Measurements from ENCODE around the gene CPB2. TPM values are rescaled to one million over a fixed set of nuclear protein-coding genes. Genes with fewer than 3 reads are reported as not detected.

CPB2 gene
- total RNA-seq, 2 donors from 2014 or later = not detected

- ATAC-seq = no peak
- intact Hi-C loops (cut with DNase I, micrococcal nuclease) = no loop called here
- no peak for DNase-seq
These were observed 25.3 kb upstream of the CPB2 start for GRCh38 chr13:46129955-46130618.

- intact Hi-C loops (cut with DNase I, micrococcal nuclease) = no loop called here
- DNase-seq = no peak
- ATAC-seq = no peak
These were observed 24.3 kb upstream of the CPB2 start for GRCh38 chr13:46129124-46129523.

GRCh38 chr13:46127358-46128023, 22.7 kb upstream of the CPB2 start:
- intact Hi-C loops (cut with DNase I, micrococcal nuclease) = no loop called here
- no peak for ATAC-seq
- DNase-seq = no peak

DNA sequence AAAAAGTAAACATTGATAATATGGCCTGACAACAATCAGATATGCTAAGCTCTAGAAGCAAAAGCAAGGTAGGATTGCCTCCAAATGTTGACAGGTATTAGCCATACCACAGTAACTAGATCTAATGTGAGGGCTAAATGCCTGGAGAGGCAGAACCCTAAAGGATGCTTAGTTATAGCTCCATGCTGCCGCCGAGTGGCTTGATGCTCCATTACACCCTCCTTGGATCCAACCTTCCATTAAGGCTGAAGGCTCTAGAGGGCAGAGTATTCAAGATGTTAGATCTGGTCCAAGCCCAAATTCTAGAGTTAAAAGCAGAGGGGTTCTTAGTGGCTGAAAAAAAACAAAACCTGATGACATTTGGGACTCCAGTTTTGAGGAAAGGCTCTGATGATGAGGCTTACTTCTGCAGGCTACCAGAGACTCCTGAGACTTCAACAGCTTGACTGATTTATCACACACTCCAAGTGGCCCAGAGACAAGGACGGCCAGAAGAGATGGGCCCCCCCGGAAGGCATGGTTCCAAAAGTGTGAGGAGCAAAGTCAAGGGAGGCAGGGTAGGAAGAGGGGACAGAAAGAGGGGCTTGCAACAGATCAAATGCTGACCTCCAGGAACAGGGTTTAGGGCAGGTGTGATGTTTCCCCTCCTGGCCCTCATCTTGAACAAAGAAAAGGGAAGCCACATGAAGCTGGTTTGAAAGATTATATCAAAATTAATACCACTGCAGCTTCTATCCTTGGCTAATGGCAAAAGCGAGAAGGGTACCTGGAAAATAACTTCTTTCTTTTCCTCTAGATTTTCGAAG, 21.9 kb upstream of the CPB2 start:
- DNase-seq (peak in 1 of 2 donors; percentile 70), ATAC-seq (peak; percentile 77)
- intact Hi-C loops (cut with DNase I, micrococcal nuclease) = no loop called here

- ATAC-seq (no peak), DNase-seq (no peak)
- intact Hi-C loops (cut with DNase I, micrococcal nuclease) = no loop called here
These were observed 21.2 kb upstream of the CPB2 start for GRCh38 chr13:46126056-46126455.

DNA sequence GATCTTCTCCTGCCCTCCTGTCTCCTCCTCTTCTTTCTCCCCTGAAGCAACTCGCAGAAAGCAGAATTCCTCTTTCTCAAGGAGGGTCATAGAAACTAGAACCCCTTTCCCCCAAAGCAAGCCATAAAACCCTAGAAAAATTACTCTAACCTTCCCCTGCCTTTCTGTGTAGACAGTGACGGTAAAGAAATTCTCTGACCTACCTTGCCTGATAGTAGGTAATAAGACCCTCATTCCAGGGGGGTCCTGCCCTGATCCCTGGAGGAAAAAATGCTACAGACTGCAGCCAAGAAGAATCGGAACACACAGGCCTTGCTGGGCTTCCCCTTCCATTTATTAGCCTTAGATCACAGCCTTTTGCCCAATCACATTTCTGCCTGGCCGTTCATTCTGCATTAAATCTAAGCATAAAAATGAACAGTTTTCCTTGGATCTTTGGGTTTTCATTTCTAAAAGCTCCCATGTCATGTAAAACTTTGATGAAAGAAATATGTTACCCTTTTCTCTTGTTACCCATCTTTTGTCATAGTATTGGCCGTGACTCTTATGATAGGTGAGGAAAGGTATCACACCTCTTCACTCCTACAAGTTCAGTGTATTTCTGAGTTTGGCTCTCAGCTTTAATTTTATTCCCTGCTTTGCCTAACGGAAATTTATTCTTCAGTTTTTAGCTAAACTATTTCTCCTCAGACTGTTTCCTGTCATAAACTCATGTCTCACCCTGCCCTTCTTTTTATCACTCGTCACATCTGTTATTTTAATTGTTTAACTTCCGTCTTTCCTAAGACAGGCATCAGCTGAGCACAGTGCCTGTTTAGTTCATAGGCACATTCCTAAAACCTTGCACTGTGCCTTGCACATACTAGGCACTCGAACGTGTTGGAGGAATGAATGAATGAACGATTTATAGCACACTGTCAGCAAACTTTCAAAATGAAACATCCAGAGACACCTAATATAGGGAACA, 20.4 kb upstream of the CPB2 start:
- DNase-seq (no peak), ATAC-seq (peak; percentile 54)
- intact Hi-C loops (cut with DNase I, micrococcal nuclease) = no loop called here

DNA sequence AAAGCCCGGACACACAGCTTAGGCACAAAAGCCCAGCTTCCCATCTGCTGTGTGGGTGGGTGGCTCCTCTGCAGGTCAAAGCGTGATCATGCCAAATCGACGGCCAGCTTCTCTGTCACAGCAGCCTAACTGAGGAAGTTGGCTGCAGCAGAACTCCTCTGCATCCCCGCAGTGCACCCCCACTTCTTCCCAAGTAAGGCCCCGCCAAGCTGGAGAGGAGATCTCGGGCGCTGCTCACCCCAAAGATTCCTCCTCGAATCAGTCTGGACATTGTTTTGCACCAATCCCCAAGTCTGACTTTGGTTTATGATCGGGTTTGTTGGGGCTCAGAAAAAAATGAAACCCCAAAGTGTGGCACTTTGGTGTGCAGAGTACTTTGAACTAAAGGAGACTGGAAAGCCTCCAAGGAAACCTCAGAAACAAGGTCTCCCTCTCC, 19.7 kb upstream of the CPB2 start:
- intact Hi-C loops (cut with DNase I, micrococcal nuclease) = no loop called here
- DNase-seq (peak in 1 of 2 donors; percentile 9), ATAC-seq (no peak)

DNA sequence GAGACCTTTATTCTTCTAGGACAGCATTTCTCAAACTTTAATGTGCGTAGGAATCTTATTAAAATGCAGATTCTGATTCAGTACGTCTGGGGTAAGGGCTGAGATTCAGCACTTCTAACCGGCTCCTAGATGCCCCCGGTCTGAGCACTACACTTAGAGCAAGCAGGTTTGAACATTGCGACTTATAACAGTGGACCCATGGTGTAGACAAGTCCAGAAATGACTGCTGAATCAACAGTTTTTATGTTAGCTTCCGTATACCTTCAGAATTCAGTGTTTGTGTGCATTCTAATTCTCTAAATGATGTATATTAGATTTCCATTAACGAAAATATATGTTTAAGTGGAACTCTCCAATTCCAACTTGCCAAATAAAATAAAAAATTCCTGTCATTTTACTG, 17.5 kb upstream of the CPB2 start:
- DNase-seq (no peak), ATAC-seq (no peak)
- intact Hi-C loops (cut with DNase I, micrococcal nuclease) = no loop called here

DNA sequence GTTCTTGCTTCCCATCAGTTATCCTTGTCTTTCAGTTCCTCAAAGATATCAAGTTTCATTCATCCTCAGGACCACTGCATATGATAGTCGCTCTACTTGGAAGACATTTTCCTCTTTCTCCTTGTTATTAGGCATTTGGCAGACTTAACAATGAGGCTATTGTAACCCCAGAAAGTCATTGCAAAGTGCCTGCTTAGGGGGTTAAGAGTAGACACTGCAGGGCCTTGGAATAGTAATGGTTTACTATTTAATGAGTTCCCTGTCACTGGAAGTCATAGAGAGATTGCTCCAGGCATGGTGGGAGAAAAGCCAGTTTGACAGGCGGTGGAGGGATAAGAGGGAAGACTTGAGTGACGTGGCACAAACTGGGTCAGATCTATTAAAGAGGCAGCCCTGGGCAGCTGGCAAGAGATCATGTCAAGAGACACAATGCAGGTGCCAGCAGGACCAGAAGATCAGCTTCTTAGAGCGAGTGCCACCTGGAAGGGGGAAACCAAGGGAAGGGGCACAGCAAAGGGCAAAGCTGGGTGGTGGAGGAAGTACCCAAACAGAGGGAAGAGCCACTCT, 16.8 kb upstream of the CPB2 start:
- ATAC-seq = no peak
- intact Hi-C loops (cut with DNase I, micrococcal nuclease) = no loop called here
- no peak for DNase-seq

- ATAC-seq (no peak), DNase-seq (no peak)
- intact Hi-C loops (cut with DNase I, micrococcal nuclease) = no loop called here
These were observed 16.2 kb upstream of the CPB2 start for GRCh38 chr13:46121033-46121432.

GRCh38 chr13:46119883-46120614, 15.2 kb upstream of the CPB2 start:
- no peak for ATAC-seq
- no peak for DNase-seq
- intact Hi-C loops (cut with DNase I, micrococcal nuclease) = no loop called here

DNA sequence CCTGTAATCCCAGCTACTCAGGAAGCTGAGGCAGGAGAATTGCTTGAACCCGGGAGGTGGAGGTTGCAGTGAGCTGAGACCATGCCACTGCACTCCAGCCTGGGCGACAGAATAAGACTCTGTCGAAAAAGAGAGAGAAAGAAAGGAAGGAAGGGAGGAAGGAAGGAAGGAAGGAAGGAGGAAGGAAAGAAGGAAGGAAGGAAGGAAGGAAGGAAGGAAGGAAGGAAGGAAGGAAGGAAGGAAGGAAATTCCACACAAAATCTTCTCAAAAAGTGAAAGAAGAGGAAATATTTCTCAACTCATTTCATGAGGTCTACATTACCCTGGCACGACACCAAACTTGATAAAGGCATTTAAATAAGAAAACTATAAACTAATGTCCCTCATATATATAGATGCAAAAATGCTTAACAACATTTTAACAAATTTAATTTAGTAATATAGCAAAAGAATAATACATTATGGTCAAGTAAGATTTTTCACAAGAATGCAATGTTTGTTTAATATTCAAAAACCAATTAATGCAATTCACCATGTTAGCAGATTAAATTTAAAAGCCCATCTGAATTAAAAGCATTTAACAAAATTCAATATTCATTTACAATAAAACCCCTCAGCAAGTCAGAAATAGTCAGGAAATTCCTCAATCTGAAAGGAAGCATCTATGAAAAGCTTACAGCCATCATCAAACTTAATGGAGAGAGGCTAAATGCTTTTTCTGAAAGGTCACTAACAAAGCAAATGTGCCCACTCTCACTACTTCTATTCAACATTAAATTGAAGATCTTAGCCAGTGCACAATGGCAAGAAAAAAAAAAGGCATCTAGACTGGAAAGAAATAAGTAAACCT, 12.0 kb upstream of the CPB2 start:
- ATAC-seq (no peak), DNase-seq (no peak)
- intact Hi-C loops (cut with DNase I, micrococcal nuclease) = no loop called here

DNA sequence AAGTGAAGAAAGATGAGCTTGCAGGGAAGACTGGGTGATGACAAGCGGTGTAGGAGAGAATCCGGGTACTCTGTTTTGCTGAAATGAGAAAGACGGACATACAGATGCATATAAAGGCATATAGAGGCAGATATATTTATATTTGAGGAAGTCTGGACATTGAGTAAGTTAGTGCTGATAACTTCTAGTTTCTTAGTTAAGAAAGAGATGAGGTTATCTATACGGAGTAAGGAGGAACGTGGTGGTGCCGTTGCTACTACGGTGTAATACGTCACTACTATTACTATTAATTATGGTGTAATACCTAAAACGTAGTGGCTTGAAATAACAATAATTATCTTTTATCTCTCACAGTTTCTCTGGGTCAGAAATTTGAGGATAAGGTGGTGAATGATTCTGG, 9.8 kb upstream of the CPB2 start:
- intact Hi-C loops (cut with DNase I, micrococcal nuclease) = no loop called here
- DNase-seq = no peak
- no peak for ATAC-seq

GRCh38 chr13:46113596-46113995, 8.8 kb upstream of the CPB2 start:
- no peak for ATAC-seq
- intact Hi-C loops (cut with DNase I, micrococcal nuclease) = no loop called here
- no peak for DNase-seq

DNA sequence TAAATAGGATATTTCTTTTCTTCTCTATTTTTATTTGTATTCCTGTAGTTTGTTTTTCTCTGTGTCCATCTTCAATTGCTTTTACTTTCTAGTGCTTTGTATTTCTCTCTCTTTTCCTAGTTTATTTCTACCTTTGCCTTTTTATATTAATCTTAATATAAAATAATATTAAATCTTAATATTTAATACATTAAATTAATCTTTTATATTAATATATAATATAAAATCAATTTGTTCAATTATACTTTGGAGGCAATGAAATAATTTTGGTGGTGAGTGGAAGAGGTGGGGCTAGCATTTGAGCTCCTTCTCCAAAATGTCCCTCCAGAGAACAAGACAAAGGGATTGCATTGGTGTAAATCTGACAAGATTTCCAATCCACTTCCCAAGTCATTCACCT, 6.3 kb upstream of the CPB2 start:
- intact Hi-C loops (cut with DNase I, micrococcal nuclease) = no loop called here
- DNase-seq = no peak

DNA sequence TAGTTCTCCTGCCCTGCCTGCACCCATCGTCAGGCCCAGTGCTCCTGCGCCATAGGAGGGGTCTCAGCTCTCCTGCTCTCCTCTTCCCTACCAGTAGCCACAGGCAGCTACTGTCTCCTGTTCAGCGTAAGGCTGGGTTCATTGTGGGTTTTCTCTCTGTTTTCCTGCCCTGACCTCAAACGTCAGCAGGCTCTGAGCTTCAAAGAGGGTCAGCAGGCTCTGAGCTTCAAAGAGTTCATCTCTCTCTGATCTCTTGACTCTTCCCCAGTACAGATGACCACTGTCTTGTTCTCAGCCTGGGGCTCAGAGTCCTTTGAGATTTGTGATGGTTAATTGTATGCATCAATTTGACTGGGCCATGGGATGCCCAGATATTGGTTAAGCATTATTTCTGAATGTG, 4.6 kb upstream of the CPB2 start:
- ATAC-seq (no peak), DNase-seq (no peak)
- intact Hi-C loops (cut with DNase I, micrococcal nuclease) = no loop called here

More for the DNA sequence above, 6.3 kb upstream of the CPB2 start:
- ATAC-seq = no peak

DNA sequence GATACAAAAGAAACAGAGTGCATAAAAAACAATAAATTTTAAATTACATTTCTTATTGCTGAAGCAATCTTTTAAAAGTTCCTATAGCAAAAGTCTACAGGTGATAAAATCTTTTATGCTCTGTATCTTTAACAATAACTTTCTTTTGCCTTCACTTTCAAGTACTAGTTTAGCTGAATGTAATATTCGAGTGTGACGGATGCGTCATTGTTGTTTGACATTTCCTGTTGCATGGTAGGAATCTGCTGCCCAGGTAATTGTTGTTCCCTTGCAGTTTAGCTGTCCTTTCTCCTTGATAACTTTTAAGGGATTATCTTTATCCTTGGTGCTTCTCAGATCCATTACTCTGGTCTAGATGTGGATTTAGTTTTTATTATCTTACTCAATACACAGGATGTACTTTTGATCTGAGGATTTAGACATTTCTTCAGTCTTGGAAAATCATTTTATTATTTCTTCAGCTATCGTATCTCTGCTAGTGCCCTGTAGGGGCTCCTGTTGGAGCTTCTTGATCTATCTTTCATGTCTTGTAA, 2.1 kb upstream of the CPB2 start:
- intact Hi-C loops (cut with DNase I, micrococcal nuclease) = no loop called here
- ATAC-seq = no peak

More for the DNA sequence above, 2.1 kb upstream of the CPB2 start:
- no peak for DNase-seq

All from left colon (tissue), 2 donors.